Measurements from ENCODE around the gene RIT2.

- TF ChIP-seq CTCF (IDR thresholded peaks at IDR 0.05; ENCODE audit: low read depth, low read length) (no peak), EZH2phosphoT487 (IDR thresholded peaks at IDR 0.05; ENCODE audit: low read depth) (no peak)
Measured at GRCh38 chr18:43093646-43094045, 21.8 kb downstream of the RIT2 start.

All from OCI-LY3 (cell line).